Sigmoid colon (tissue), 7 donors: Measurements from ENCODE around the gene RBBP8NL. TPM values are rescaled to one million over a fixed set of nuclear protein-coding genes. Genes with fewer than 3 reads are reported as not detected.

Experiments used
- DNase-seq: peaks from one replicate; pipeline ENCODE4 v3.0.0-alpha.2; 2019
- H3K27ac ChIP-seq, 4 donors: fragments of 200-600 bp; sonication (generic); one replicate each; pipeline ENCODE4 v1.5.1; 2016 to 2019; ENCODE audit warnings: mild to moderate bottlenecking in 1 of 4
- H3K27me3 ChIP-seq, 3 donors: fragments of 200-600 bp; sonication (generic); one replicate each; pipeline ENCODE4 v1.5.1; 2019; ENCODE audit warnings: mild to moderate bottlenecking in 1 of 3
- H3K36me3 ChIP-seq, 4 donors: fragments of 200-600 bp; sonication (generic); one replicate each; pipeline ENCODE4 v1.5.1; 2016 to 2019
- H3K4me1 ChIP-seq, 4 donors: fragments of 200-600 bp; sonication (generic); one replicate each; pipeline ENCODE4 v1.5.1; 2017 to 2019
- H3K4me3 ChIP-seq, 4 donors: fragments of 200-600 bp; sonication (generic); one replicate each; pipeline ENCODE4 v1.5.1; 2017 to 2019; ENCODE audit warnings: mild to moderate bottlenecking in 2 of 4, moderate library complexity in 1 of 4
- H3K9me3 ChIP-seq, 4 donors: fragments of 200-600 bp in 3 of 4; sonication (generic) in 3 of 4; one replicate each; pipeline versions ENCODE4 v1.5.1 to v1.6.1; 2013 to 2019
- EP300 ChIP-seq, 4 donors: sonication (generic); formaldehyde crosslinking; IDR thresholded peaks; one replicate each; pipeline ENCODE4 v1.6.1; 2017; ENCODE audit warnings: antibody characterized with exemption in 4 of 4
- POLR2A ChIP-seq, 2 donors: fragments of 450-650 bp; IDR thresholded peaks; one replicate each; pipeline ENCODE4 v1.6.1; 2016; ENCODE audit warnings: antibody characterized with exemption in 2 of 2, mild to moderate bottlenecking in 2 of 2, moderate library complexity in 2 of 2
- POLR2AphosphoS5 ChIP-seq, 4 donors: sonication (generic); formaldehyde crosslinking; IDR thresholded peaks; one replicate each; pipeline ENCODE4 v1.6.1; 2017; ENCODE audit warnings: antibody characterized with exemption in 4 of 4
- WGBS, 2 donors: extraction: QIAGEN DNeasy Blood & Tissue Kit; methylation state at CpG; one replicate each; pipeline ENCODE4 v1.1.7; 2013; 5-methylcytosine and 5-hydroxymethylcytosine counted together
- intact Hi-C: fragments of 100-400 bp; cut with DNase I; formaldehyde crosslinking; loops from one replicate; pipeline ENCODE4 v1.15.1; 2023
- polyA plus RNA-seq, 3 donors: library from polyadenylated mRNA; stranded (reverse); fragments of 200-250 nt; gene quantifications; one replicate each; pipeline ENCODE4 v1.2.3, GENCODE V29; 2013
- total RNA-seq, 4 donors: library from RNA; depleted of rRNA; stranded (reverse); fragments of >200 nt; gene quantifications; one replicate each; pipeline ENCODE4 v1.1.0, GENCODE V29; 2016
- TF ChIP-seq, protein P1 (sequence below), 4 experiments: fragments of 450-650 bp in 3 of 4; fragments of 200-600 bp in 1 of 4; IDR thresholded peaks; one replicate each; pipeline ENCODE4 v1.5.1; 2016 to 2019; ENCODE audit warnings: antibody characterized with exemption in 4 of 4, mild to moderate bottlenecking in 3 of 4, moderate library complexity in 2 of 4
- donor health status: healthy with polysubstance abuse.
- donor health status: Bipolar disorder and iron deficiency.
- donor health status: healthy.

Gene RBBP8NL, protein sequence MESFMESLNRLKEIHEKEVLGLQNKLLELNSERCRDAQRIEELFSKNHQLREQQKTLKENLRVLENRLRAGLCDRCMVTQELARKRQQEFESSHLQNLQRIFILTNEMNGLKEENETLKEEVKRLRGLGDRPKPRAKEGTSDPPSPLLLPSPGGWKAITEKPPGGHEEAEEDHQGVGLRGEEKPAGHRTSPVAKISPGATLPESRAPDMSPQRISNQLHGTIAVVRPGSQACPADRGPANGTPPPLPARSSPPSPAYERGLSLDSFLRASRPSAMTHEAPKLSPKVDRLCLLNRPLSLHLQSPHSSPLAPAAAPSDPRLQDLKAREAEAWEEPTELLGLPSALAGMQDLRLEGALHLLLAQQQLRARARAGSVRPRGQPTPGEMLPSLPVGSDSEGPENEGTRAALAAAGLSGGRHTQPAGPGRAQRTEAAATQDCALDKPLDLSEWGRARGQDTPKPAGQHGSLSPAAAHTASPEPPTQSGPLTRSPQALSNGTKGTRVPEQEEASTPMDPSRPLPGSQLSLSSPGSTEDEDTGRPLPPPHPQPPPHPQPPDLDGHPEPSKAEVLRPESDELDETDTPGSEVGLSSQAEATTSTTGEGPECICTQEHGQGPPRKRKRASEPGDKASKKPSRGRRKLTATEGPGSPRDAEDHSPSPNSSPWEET
- total RNA-seq (not detected), polyA plus RNA-seq (10 to 100 TPM in 1 of 3 donors, 1 to 10 TPM in 2; 4.2 to 12.5 (median 5.4) TPM)

DNA sequence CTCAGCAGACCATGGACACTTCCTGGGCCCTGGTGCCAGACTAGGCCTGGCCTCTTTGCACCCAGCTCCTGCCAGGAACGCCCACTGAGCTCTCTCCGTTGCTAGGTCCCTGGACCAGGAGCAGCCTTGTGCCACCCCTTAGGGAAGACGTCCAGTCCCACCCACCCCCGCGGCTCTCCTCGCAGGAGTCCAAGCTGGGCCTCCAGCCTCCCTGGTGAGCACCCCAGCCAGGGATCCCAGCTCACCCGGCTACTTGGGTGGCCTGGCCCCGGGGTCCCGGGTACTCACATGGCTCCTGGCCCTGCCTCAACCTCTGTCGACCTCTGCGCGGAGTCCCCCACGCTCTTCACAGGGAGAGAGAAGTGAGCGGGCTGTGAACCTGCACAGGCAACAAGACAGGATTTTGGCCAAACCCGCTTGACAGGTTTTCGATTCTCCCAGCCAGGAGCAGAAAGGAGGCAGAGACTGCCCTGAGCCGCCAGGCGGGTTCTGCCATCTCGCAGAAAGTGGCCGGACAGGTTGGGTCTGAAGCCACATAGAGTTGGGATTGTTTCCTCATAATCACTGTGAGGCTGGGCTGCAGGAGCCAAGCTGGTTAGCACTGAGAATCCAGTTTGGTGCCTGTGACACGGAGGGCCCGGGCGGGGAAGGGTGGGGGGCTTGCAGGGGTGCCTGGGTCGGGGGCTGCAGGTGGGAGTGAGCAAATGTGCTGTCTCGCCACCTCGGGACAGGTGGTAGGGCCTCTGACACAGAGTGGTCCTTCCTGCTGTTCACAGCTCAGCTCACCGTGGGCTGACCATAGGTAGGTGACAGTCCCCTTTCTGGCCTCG is at the start of gene RBBP8NL:
Gene RBBP8NL, minus strand, starts transcription at position 368 of the 830 bp plus-strand sequence. CDS start 7,892 bp downstream, outside the sequence.
- Histone ChIP-seq H3K27ac (no peak within 1 kb of the TSS), H3K9me3 (no peaks in the 10 kb centered on the region), H3K4me3 (no peak within 1 kb of the TSS), H3K36me3 (no peaks in the 10 kb centered on the region), H3K27me3 (peaks cover 0 to 15% (median 7%) of the 10 kb centered on the region in 3 donors), H3K4me1 (no peaks in the 10 kb centered on the region)
- DNase-seq, result no peak
- WGBS, 2 donors, result 19 to 63% methylated on average over 28 of the region's 28 CpGs
- intact Hi-C loops, result no loop called here
- no peak for TF ChIP-seq EP300 (IDR thresholded peaks at IDR 0.05)
- no peak for TF ChIP-seq POLR2A (IDR thresholded peaks at IDR 0.05)
- TF ChIP-seq, protein P1, sequence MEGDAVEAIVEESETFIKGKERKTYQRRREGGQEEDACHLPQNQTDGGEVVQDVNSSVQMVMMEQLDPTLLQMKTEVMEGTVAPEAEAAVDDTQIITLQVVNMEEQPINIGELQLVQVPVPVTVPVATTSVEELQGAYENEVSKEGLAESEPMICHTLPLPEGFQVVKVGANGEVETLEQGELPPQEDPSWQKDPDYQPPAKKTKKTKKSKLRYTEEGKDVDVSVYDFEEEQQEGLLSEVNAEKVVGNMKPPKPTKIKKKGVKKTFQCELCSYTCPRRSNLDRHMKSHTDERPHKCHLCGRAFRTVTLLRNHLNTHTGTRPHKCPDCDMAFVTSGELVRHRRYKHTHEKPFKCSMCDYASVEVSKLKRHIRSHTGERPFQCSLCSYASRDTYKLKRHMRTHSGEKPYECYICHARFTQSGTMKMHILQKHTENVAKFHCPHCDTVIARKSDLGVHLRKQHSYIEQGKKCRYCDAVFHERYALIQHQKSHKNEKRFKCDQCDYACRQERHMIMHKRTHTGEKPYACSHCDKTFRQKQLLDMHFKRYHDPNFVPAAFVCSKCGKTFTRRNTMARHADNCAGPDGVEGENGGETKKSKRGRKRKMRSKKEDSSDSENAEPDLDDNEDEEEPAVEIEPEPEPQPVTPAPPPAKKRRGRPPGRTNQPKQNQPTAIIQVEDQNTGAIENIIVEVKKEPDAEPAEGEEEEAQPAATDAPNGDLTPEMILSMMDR (IDR thresholded peaks at IDR 0.05), result no peak
- no peak for TF ChIP-seq POLR2AphosphoS5 (IDR thresholded peaks at IDR 0.05)

DNA sequence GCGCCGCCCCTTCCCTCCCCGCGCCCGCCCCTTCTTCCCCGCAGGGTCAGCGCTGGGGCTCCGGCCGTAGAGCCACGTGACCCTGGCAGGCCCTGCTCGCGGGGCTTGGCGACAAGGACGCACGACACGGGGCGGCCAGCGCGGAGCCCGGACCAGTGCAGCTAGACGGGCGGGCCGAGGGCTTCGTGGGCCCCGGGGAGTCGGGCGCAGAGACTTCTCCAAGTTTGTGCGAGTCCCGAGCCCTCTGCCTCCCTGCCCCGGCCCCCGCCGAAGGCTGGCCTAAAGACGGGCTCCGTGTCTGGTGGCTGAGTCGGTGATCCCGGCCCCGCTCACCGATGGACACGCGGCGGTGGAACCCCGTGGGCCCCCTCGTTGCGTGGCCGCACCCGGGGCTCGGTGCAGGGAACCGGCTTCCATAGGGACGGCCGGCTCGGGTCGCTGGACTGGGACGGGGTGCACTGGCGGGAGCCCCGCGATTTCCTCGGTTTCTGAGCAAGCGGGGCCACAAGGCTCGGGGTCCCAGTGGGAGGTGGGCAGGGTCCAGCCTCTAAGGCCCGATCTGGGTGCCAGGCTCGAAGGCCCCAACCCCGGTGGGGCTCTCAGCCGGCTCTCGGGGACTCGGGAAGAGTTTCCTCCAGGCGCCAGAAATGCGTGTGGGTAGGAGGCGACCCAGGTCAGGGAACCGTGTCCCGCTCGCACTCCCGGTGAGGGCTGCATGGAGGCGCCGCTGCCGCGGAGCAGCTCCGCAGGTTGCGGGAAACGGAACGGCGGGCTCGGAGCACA is 48.9 kb upstream of the RBBP8NL start:
- intact Hi-C loops, result no loop called here
- DNase-seq, result no peak
- TF ChIP-seq, protein P1 (IDR thresholded peaks at IDR 0.05), result no peak
- TF ChIP-seq EP300 (IDR thresholded peaks at IDR 0.05) (no peak), POLR2AphosphoS5 (IDR thresholded peaks at IDR 0.05) (no peak), POLR2A (IDR thresholded peaks at IDR 0.05) (no peak)
- Histone ChIP-seq H3K27me3 (peaks cover 51 to 87% (median 77%) of the 10 kb centered on the region in 3 donors), H3K9me3 (no peaks in the 10 kb centered on the region), H3K36me3 (no peaks in the 10 kb centered on the region), H3K4me3 (peak overlapping the region in 3 of 4 donors; percentile 22 to 33 (median 33)), H3K4me1 (peaks cover 0 to 28% (median 21%) of the 10 kb centered on the region in 4 donors), H3K27ac (no peak overlapping the region)
- 4 to 5% methylated on average over 82 of the region's 82 CpGs for WGBS, 2 donors

DNA sequence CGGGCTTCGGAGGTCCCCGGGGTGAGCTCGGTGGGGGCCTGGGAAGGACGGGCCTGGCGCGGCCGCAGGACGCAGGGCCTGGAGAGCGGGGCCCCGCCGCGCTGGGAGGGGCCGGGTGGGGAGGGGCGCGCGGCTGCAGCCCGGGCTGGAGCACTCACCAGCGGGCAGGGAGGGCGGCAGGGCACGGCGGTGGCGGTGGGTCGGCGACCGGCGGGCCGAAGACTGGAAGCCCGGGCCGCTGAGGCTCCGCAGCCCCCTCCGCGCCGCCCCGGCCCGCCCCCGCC is 48.4 kb upstream of the RBBP8NL start, which contains the start of gene GATA5:
Gene GATA5, minus strand, starts transcription at position 224 of the 284 bp plus-strand sequence. CDS start 474 bp downstream, outside the sequence.
- intact Hi-C loops, result no loop called here
- Histone ChIP-seq H3K4me3 (peak within 1 kb of the TSS in 3 of 4 donors; percentile 22 to 33 (median 33)), H3K9me3 (no peaks in the 10 kb centered on the region), H3K36me3 (no peaks in the 10 kb centered on the region), H3K27me3 (peaks cover 47 to 82% (median 72%) of the 10 kb centered on the region in 3 donors), H3K27ac (no peak within 1 kb of the TSS), H3K4me1 (peaks cover 0 to 28% (median 21%) of the 10 kb centered on the region in 4 donors)
- no peak for DNase-seq
- TF ChIP-seq, protein P1 (IDR thresholded peaks at IDR 0.05), result no peak
- TF ChIP-seq EP300 (IDR thresholded peaks at IDR 0.05), result no peak
- TF ChIP-seq POLR2AphosphoS5 (IDR thresholded peaks at IDR 0.05), result no peak
- TF ChIP-seq POLR2A (IDR thresholded peaks at IDR 0.05), result no peak
- WGBS, 2 donors, result 2% methylated on average over 37 of the region's 37 CpGs
